PFSK-1 (cell line): ENCODE data around the gene GNB1L.

Experiments used
- FOXP2 ChIP-seq: optimal IDR thresholded peaks from 2 replicates; pipeline ENCODE3; 2011; ENCODE audit warnings: borderline replicate concordance, control low read depth, inconsistent platforms; ENCODE audit not compliant: insufficient read depth; ENCODE audit errors: extremely low read length, extremely low read depth
- POLR2AphosphoS5 ChIP-seq: IDR thresholded peaks from 2 replicates; pipeline ENCODE4 v1.6.1; 2012; ENCODE audit warnings: low read depth, mild to moderate bottlenecking, control low read depth, low read length, moderate library complexity
- REST ChIP-seq, 2 experiments: IDR thresholded peaks; 2 replicates each; pipeline versions ENCODE4 v1.6.1 to v1.8.0; 2011 to 2012; ENCODE audit warnings: low read depth in 2 of 2, low read length in 2 of 2, control low read depth in 1 of 2, inconsistent platforms in 1 of 2, mild to moderate bottlenecking in 1 of 2, moderate library complexity in 1 of 2; ENCODE audit not compliant: insufficient read depth in 1 of 2
- SIN3A ChIP-seq: IDR thresholded peaks from 2 replicates; pipeline ENCODE4 v1.6.1; 2012; ENCODE audit warnings: mild to moderate bottlenecking, low read length, moderate library complexity, borderline replicate concordance; ENCODE audit not compliant: insufficient read depth
- TAF1 ChIP-seq: IDR thresholded peaks from 2 replicates; pipeline ENCODE4 v1.6.1; 2012; ENCODE audit warnings: low read length, control low read depth, borderline replicate concordance; ENCODE audit not compliant: insufficient read depth

The GNB1L gene

DNA sequence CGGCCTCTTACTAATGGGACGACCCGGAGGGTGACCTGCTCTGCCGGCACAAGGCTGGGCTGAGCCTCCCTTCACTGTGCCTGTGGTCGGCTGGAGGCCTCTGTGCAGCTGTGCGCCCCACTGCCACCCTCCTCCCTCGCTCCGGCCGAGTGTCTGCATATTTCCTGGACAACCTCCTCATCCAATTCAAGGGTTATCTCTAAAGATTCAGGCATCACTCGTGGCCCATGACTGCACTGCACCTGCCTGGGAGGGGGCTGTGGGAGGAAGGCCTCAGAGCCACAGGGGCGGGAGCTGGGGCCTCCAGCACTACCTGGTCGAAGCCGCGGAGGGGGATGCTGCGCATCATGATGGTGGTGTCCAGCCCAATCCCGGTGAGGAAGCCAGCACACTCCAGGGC, 43.1 kb upstream of the GNB1L start:
- TF ChIP-seq TAF1, result no peak
- no peak for TF ChIP-seq FOXP2
- no peak for TF ChIP-seq REST (IDR thresholded peaks at IDR 0.05; ENCODE audit: insufficient read depth in 1 of 2, low read depth in 2 of 2, low read length in 2 of 2)
- TF ChIP-seq SIN3A, result no peak
- TF ChIP-seq POLR2AphosphoS5, result no peak

DNA sequence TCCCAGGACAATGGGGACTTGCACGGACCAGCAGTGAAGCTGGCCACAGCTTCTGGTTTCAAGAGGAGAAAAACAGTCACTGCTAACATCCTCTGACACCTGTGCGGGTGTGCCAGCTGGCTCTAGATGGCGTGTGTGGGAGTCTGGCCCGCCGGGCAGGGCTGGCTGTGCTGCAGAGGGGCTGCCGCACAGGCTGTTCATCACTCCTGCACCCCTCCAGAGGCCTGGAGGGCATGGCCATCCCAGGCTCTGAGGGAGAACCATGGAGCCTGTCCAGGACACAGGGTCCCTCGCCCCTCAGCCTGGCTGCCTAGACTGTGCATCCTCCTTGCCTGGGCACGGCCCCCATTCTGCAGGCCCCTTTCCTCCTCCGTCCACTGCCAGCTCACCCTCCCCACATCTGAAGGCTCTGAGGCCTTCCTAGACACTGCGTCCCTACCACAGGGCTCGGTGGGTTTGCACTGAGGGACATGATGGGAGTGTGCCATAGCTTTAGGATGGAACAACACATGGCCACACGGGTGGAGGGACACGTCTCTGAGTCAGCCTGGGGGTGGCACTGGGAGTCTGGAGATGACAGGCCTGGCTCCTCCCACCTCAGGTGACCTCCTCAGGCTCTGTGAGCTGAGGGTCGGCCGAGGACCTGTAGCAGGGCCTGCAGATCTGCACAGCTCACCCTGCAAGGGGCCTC, 42.1 kb upstream of the GNB1L start:
- TF ChIP-seq TAF1 (no peak), POLR2AphosphoS5 (no peak), FOXP2 (no peak), SIN3A (no peak)

GRCh38 chr22:19895160-19895849, 40.6 kb upstream of the GNB1L start:
- no peak for TF ChIP-seq FOXP2
- no peak for TF ChIP-seq REST (IDR thresholded peaks at IDR 0.05; ENCODE audit: insufficient read depth in 1 of 2, low read depth in 2 of 2, low read length in 2 of 2)
- TF ChIP-seq TAF1, result no peak
- TF ChIP-seq POLR2AphosphoS5, result no peak
- TF ChIP-seq SIN3A, result no peak

GRCh38 chr22:19893363-19893762, 38.7 kb upstream of the GNB1L start:
- TF ChIP-seq TAF1 (no peak), POLR2AphosphoS5 (no peak), SIN3A (no peak), FOXP2 (no peak), REST (IDR thresholded peaks at IDR 0.05; ENCODE audit: insufficient read depth in 1 of 2, low read depth in 2 of 2, low read length in 2 of 2) (no peak)

- TF ChIP-seq REST (IDR thresholded peaks at IDR 0.05; ENCODE audit: insufficient read depth in 1 of 2, low read depth in 2 of 2, low read length in 2 of 2) (no peak), SIN3A (no peak), POLR2AphosphoS5 (no peak), TAF1 (no peak), FOXP2 (no peak)
Observed at GRCh38 chr22:19892925-19893324, 38.3 kb upstream of the GNB1L start.
